Thymus (tissue), 11 donors: ENCODE data around the gene SLN. TPM values are rescaled to one million over a fixed set of nuclear protein-coding genes. Genes with fewer than 3 reads are reported as not detected.

ENCODE experiments used
- DNase-seq, 9 donors: peaks; one replicate each; pipeline ENCODE4 v3.0.0-alpha.2; 2013; ENCODE audit warnings: low spot score in 9 of 9, low read depth in 6 of 9, missing footprints in 1 of 9
- H3K27ac ChIP-seq, 2 donors: one replicate each; pipeline ENCODE4 v1.5.1; 2013; ENCODE audit warnings: control low read depth in 1 of 2, low read depth in 1 of 2, low read length in 1 of 2, mild to moderate bottlenecking in 1 of 2, moderate library complexity in 1 of 2
- H3K27me3 ChIP-seq, 2 donors: one replicate each; pipeline ENCODE4 v1.5.1; 2013; ENCODE audit warnings: low read length in 1 of 2; ENCODE audit not compliant: control insufficient read depth in 2 of 2, insufficient read depth in 1 of 2
- H3K36me3 ChIP-seq, 2 donors: one replicate each; pipeline ENCODE4 v1.5.1; 2013; ENCODE audit warnings: low read length in 1 of 2, mild to moderate bottlenecking in 1 of 2, moderate library complexity in 1 of 2; ENCODE audit not compliant: control insufficient read depth in 2 of 2, insufficient read depth in 2 of 2
- H3K4me1 ChIP-seq, 2 donors: one replicate each; pipeline ENCODE4 v1.5.1; 2013; ENCODE audit warnings: low read length in 2 of 2; ENCODE audit not compliant: control insufficient read depth in 2 of 2, insufficient read depth in 2 of 2
- H3K4me3 ChIP-seq, 2 donors: one replicate each; pipeline ENCODE4 v1.5.1; 2013; ENCODE audit warnings: low read length in 2 of 2, control low read depth in 1 of 2, mild to moderate bottlenecking in 1 of 2
- H3K9me3 ChIP-seq, 2 donors: one replicate each; pipeline ENCODE4 v1.5.1; 2013; ENCODE audit warnings: low read length in 1 of 2, mild to moderate bottlenecking in 1 of 2; ENCODE audit not compliant: control insufficient read depth in 2 of 2, insufficient read depth in 1 of 2
- WGBS: extraction: QIAGEN DNeasy Blood & Tissue Kit; methylation state at CpG from one replicate; pipeline ENCODE4 v1.1.7; 2013; 5-methylcytosine and 5-hydroxymethylcytosine counted together
- polyA plus RNA-seq: library from polyadenylated mRNA; stranded (reverse); fragments of 200-250 nt; gene quantifications from one replicate; pipeline ENCODE4 v1.2.3, GENCODE V29; 2013
- total RNA-seq: library from RNA; stranded (reverse); fragments of 120-200 nt; gene quantifications from one replicate; pipeline ENCODE4 v1.2.4, GENCODE V29; 2013
- donor health status: healthy.

The SLN gene
- total and polyA plus RNA-seq, 2 donors, result 2.6 to 8.7 TPM

DNA sequence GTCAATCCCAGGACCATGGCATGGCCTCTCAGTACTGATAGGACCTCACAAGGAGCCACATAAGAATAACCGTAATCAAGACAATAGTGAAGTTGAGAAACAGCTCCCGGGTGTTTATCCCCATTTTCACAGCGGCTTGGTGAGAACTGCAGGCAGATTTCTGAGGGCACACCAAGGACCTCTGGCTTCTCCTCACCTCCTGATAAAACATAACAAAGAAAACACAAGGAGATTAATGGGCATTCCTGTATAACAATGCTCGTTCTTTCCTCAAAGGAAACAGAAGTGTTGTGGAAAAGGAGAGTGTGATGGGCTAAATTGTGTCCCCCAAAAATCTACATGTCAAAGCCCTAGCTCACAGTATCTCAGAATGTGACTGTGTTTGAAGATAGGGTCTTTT lies 4.0 kb downstream of the SLN start:
- no peaks in the 10 kb centered on the region for H3K27me3 ChIP-seq
- H3K36me3 ChIP-seq, result no peaks in the 10 kb centered on the region
- H3K4me3 ChIP-seq, result no peak overlapping the region
- H3K9me3 ChIP-seq, result no peaks in the 10 kb centered on the region
- no peak for DNase-seq
- 46% methylated on average over 4 of the region's 4 CpGs for WGBS
- no peak overlapping the region for H3K27ac ChIP-seq
- no peaks in the 10 kb centered on the region for H3K4me1 ChIP-seq

- H3K9me3 ChIP-seq, result no peaks in the 10 kb centered on the region
- 84% methylated on average over 3 of the region's 3 CpGs for WGBS
- H3K4me3 ChIP-seq, result no peak overlapping the region
- H3K36me3 ChIP-seq, result no peaks in the 10 kb centered on the region
- no peaks in the 10 kb centered on the region for H3K27me3 ChIP-seq
- no peak for DNase-seq
- no peak overlapping the region for H3K27ac ChIP-seq
- no peaks in the 10 kb centered on the region for H3K4me1 ChIP-seq
Measured at GRCh38 chr11:107707215-107707671, 4.6 kb downstream of the SLN start.

DNA sequence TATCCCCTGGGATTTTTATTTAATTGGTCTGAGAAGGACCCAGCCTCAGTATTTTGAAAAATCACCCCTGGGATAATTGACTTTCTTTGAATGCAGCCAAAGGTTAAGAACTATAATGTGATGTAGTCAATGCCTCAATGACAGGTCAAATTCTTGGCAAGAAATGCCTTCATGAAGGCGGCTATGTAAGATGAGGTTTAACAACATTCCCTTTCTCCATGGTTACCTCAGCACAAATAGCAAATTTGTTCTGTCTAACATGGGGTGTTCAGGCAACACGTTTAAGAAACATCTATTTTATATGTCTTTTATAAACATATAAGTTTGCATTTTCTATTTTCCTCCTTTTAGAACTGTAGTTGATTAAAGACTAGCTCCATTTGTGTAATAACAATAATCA lies 5.3 kb downstream of the SLN start:
- H3K36me3 ChIP-seq, result no peaks in the 10 kb centered on the region
- WGBS, result 78% methylated on average over 2 of the region's 2 CpGs
- no peaks in the 10 kb centered on the region for H3K9me3 ChIP-seq
- no peak overlapping the region for H3K27ac ChIP-seq
- H3K27me3 ChIP-seq, result no peaks in the 10 kb centered on the region
- H3K4me3 ChIP-seq, result no peak overlapping the region
- no peaks in the 10 kb centered on the region for H3K4me1 ChIP-seq
- no peak for DNase-seq

GRCh38 chr11:107705027-107705426 lies 6.8 kb downstream of the SLN start:
- Histone ChIP-seq H3K27me3 (no peaks in the 10 kb centered on the region), H3K4me1 (no peaks in the 10 kb centered on the region), H3K27ac (no peak overlapping the region), H3K9me3 (no peaks in the 10 kb centered on the region), H3K36me3 (no peaks in the 10 kb centered on the region), H3K4me3 (no peak overlapping the region)
- WGBS, result 89% methylated on average over 2 of the region's 2 CpGs
- DNase-seq, result no peak

DNA sequence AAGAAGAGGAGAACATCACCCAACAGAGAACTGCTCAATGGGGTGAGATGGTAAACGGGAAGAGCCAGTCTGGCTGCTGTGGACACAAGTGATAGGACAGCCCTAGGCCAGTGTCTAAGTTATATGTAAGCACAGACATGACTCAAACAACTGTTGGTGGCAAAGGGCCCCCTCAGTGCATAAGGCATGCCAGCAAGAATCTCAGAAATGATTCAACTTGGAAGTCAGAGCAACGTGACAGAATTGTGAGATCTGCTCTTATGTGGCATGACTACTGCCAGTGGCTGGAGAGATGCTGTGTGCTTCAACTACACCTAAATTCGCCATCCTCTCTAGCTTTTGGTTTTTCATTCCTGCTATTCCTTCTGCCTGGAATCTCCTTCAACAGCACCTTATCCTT lies 7.4 kb downstream of the SLN start:
- no peak overlapping the region for H3K27ac ChIP-seq
- H3K4me1 ChIP-seq, result no peaks in the 10 kb centered on the region
- 91% methylated on average over 3 of the region's 3 CpGs for WGBS
- H3K9me3 ChIP-seq, result no peaks in the 10 kb centered on the region
- H3K36me3 ChIP-seq, result no peaks in the 10 kb centered on the region
- no peak for DNase-seq
- no peaks in the 10 kb centered on the region for H3K27me3 ChIP-seq
- H3K4me3 ChIP-seq, result no peak overlapping the region

DNA sequence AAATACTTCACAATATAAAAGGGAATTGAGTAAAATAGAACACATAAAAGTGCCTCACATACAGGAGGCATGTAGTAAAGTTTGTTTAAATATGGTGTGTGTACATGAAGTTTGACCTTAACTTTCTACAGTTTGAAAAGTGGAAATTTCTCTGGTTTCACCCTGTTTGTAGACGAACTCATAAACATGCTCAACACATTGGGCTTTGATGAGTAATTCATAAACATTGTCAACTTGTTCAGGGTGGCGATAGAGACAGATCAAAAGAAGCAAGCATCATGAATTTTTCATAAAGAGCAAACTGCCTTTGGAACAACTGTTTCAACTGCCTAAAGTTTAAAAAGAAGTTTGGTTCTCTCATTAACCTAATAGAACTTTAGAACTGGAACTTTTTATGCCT lies 9.1 kb downstream of the SLN start:
- DNase-seq, result no peak
- 86% methylated on average over 2 of the region's 2 CpGs for WGBS
- Histone ChIP-seq H3K27me3 (no peaks in the 10 kb centered on the region), H3K27ac (no peak overlapping the region), H3K36me3 (no peaks in the 10 kb centered on the region), H3K4me1 (no peaks in the 10 kb centered on the region), H3K9me3 (no peaks in the 10 kb centered on the region), H3K4me3 (no peak overlapping the region)

DNA sequence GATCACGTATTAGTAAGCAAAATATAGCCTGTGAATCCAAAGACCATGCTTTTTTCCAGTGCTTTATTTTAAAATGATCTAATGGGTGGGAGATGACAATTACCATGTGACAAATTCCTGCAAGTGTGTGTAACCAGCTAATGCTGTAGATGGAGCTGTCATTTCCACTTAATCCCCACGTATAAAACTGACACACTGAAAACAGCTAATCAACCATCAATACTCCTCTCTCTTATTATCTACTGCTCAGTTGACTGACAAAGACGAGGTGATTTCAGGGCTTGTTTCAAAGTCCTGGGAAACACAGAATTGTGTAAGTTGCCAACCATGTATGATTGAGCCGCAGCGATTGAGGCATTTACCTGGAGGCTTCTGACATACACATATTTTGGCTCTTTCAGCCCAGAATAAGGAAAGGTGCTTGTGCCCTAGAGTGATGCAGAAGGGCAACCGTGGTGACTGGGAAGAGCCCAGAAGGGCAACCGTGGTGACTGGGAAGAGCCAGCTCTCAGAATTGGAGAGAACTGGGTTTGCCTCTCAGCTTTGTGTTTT lies 9.7 kb downstream of the SLN start:
- Histone ChIP-seq H3K27ac (no peak overlapping the region), H3K36me3 (no peaks in the 10 kb centered on the region), H3K4me3 (no peak overlapping the region), H3K4me1 (no peaks in the 10 kb centered on the region), H3K27me3 (no peaks in the 10 kb centered on the region), H3K9me3 (no peaks in the 10 kb centered on the region)
- no peak for DNase-seq
- 89% methylated on average over 7 of the region's 7 CpGs for WGBS

DNA sequence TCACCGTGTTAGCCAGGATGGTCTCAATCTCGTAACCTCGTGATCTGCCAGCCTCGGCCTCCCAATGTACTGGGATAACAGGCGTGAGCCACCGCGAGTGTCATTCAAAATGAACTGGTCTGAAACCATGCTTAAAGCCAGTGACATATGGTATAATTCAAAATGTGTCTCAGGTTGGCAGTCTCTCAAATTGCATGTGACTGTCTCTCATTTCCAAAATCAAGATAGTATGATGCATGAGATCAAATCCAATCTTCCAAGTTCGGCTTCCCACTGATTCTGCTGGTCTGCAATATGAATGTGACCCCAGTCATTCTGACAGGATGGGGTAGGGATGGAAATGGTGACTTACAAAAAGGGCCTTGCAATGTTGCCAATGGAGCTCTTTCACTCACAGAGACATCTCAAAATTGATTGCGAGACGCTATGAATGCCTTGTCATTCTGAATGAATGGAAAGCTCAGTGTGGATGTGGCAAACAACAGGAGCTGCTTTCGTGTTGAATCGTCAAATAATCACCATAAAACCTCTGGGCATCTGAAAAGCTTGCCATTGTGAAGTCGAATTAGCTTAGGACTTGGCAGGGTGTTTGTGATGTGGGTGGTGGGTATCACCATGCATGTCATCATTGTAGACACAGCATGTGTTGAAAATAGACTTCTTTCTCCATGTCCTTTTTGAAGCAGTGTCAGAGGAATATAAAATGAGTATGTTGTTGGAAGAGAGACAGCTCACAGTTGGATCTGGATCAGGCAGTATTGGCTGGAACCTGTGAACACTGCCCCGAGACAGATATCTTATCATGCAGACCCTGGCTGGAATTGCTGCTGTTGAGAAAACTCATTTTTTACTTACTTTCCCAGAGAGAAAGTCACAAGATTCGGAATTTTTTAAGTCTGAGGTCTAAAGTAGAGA lies 12.2 kb downstream of the SLN start:
- no peak overlapping the region for H3K4me3 ChIP-seq
- H3K27me3 ChIP-seq, result no peaks in the 10 kb centered on the region
- H3K27ac ChIP-seq, result no peak overlapping the region
- no peaks in the 10 kb centered on the region for H3K9me3 ChIP-seq
- H3K4me1 ChIP-seq, result no peaks in the 10 kb centered on the region
- WGBS, result 90% methylated on average over 15 of the region's 15 CpGs
- no peaks in the 10 kb centered on the region for H3K36me3 ChIP-seq
- no peak for DNase-seq

- no peak overlapping the region for H3K27ac ChIP-seq
- no peaks in the 10 kb centered on the region for H3K9me3 ChIP-seq
- no peaks in the 10 kb centered on the region for H3K4me1 ChIP-seq
- H3K27me3 ChIP-seq, result no peaks in the 10 kb centered on the region
- no peak overlapping the region for H3K4me3 ChIP-seq
- no peak for DNase-seq
- no peaks in the 10 kb centered on the region for H3K36me3 ChIP-seq
- WGBS, result 91% methylated on average over 6 of the region's 6 CpGs
Measured at GRCh38 chr11:107697291-107697690, 14.6 kb downstream of the SLN start.
